ENCODE data around the gene UBE2O. TPM values are rescaled to one million over a fixed set of nuclear protein-coding genes. Genes with fewer than 3 reads are reported as not detected.
A peak's percentile ranks its signal among the peaks of the same experiment; 100 is the strongest.

The UBE2O gene
- polyA plus RNA-seq, 1 experiment: 11.1 TPM

GRCh38 chr17:76382351-76382802 lies 70.6 kb downstream of the UBE2O start:
- DNase-seq (ENCODE audit: low read depth): no peak
- POLR2A ChIA-PET: interaction anchor here (1.4 kb wide), 1 partner anchor 29 kb away, joined by 3 read pairs; the partner anchor contains the start of gene PRPSAP1

GRCh38 chr17:76381633-76382350 lies 71.2 kb downstream of the UBE2O start:
- Histone ChIP-seq H3K36me3 (ENCODE audit: control insufficient read depth, insufficient read depth, low read length) (peaks cover 2% of the 10 kb centered on the region; the same call in 1 of the 2 replicates), H3K4me3 (ENCODE audit: low read depth, low read length) (no peak overlapping the region), H3K27me3 (ENCODE audit: control insufficient read depth, insufficient read depth, low read length) (no peaks in the 10 kb centered on the region)
- no peak for TF ChIP-seq CTCF (IDR thresholded peaks at IDR 0.05; ENCODE audit: insufficient read depth, low read depth, low read length)
- CTCF ChIA-PET: interaction anchor here (0.6 to 10.7 kb wide), 7 partner anchors 10 to 78 kb away, joined by 3 to 127 read pairs (median 6); no protein-coding TSS in a partner anchor
- POLR2A ChIA-PET: no interaction called here
- DNase-seq (ENCODE audit: low read depth): no peak

More at GRCh38 chr17:76382351-76382802, 70.6 kb downstream of the UBE2O start:
- peaks cover 6% of the 10 kb centered on the region; the same call in 1 of the 2 replicates for H3K36me3 ChIP-seq (ENCODE audit: control insufficient read depth, insufficient read depth, low read length)
- H3K4me3 ChIP-seq (ENCODE audit: low read depth, low read length): peak overlapping the region; percentile 76
- H3K27me3 ChIP-seq (ENCODE audit: control insufficient read depth, insufficient read depth, low read length): no peaks in the 10 kb centered on the region
- TF ChIP-seq CTCF (IDR thresholded peaks at IDR 0.05; ENCODE audit: insufficient read depth, low read depth, low read length): no peak
- CTCF ChIA-PET: interaction anchor here (0.7 to 10.7 kb wide), 4 partner anchors 12 to 76 kb away, joined by 3 to 127 read pairs (median 20); no protein-coding TSS in a partner anchor

- Histone ChIP-seq H3K36me3 (ENCODE audit: control insufficient read depth, insufficient read depth, low read length) (no peaks in the 10 kb centered on the region), H3K4me3 (ENCODE audit: low read depth, low read length) (no peak overlapping the region), H3K27me3 (ENCODE audit: control insufficient read depth, insufficient read depth, low read length) (no peaks in the 10 kb centered on the region)
- DNase-seq (ENCODE audit: low read depth): no peak
- ChIA-PET CTCF (interaction anchor here (0.9 to 10.7 kb wide), 5 partner anchors 10 to 18 kb away, joined by 3 to 127 read pairs (median 5); no protein-coding TSS in a partner anchor), POLR2A (no interaction called here)
- no peak for TF ChIP-seq CTCF (IDR thresholded peaks at IDR 0.05; ENCODE audit: insufficient read depth, low read depth, low read length)
These were observed 73.1 kb downstream of the UBE2O start for GRCh38 chr17:76379646-76380376.

- no peaks in the 10 kb centered on the region for H3K27me3 ChIP-seq (ENCODE audit: control insufficient read depth, insufficient read depth, low read length)
- POLR2A ChIA-PET: no interaction called here
These were observed 73.7 kb downstream of the UBE2O start for GRCh38 chr17:76379275-76379641.

More at GRCh38 chr17:76379275-76379641, 73.7 kb downstream of the UBE2O start:
- no peak for TF ChIP-seq CTCF (IDR thresholded peaks at IDR 0.05; ENCODE audit: insufficient read depth, low read depth, low read length)
- Histone ChIP-seq H3K36me3 (ENCODE audit: control insufficient read depth, insufficient read depth, low read length) (no peaks in the 10 kb centered on the region), H3K4me3 (ENCODE audit: low read depth, low read length) (no peak overlapping the region)
- DNase-seq (ENCODE audit: low read depth): no peak
- CTCF ChIA-PET: interaction anchor here (0.9 to 2.3 kb wide), 3 partner anchors 9 to 19 kb away, joined by 3 to 14 read pairs (median 5); no protein-coding TSS in a partner anchor

Data from BJ (cell line).